ENCODE results near the gene TUBB. TPM values are rescaled to one million over a fixed set of nuclear protein-coding genes. Genes with fewer than 3 reads are reported as not detected.
A peak's percentile ranks its signal among the peaks of the same experiment; 100 is the strongest.

Gene TUBB
- total and polyA plus RNA-seq, 9 of the 15 experiments (the other 6 are each of a cell fraction or from before 2014, with no cell fraction given), result 971 to 2,870 (median 1,478) TPM

DNA sequence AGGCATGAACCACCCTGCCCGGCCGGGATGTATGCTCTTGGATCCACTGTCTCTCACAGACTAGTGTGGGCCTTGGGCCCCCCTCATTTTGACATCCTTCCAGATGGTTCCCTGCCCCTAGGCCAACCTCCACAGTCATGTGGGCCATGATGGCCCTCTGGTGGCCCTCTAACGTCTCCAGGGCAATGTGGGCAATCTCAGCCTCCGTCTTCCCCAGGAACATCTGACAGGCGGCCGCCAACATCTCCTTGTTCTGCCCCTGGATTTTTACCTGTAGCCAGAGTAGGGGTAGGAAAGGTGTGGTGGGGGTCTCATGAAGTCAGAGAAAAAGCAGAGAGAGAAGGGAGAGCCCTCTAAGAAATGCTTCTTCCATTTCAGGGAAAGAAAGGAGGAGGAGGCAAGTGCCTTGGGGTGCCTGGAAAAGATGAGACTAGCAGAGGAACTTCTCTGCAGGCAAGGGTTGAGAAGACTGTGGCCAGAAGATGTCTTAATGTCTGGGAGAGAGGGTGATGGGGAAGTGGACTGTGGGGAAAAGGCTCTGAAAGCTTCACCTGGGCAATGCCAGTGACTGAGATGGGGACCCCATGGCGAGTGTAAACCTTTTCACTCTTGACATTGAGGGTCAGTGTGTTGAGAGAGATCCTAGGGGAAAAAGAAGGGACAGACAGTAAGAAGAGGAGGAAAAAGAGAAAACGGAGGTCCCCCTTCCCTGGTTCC, 21.1 kb downstream of the TUBB start (continued):
- TF ChIP-seq, protein P1, sequence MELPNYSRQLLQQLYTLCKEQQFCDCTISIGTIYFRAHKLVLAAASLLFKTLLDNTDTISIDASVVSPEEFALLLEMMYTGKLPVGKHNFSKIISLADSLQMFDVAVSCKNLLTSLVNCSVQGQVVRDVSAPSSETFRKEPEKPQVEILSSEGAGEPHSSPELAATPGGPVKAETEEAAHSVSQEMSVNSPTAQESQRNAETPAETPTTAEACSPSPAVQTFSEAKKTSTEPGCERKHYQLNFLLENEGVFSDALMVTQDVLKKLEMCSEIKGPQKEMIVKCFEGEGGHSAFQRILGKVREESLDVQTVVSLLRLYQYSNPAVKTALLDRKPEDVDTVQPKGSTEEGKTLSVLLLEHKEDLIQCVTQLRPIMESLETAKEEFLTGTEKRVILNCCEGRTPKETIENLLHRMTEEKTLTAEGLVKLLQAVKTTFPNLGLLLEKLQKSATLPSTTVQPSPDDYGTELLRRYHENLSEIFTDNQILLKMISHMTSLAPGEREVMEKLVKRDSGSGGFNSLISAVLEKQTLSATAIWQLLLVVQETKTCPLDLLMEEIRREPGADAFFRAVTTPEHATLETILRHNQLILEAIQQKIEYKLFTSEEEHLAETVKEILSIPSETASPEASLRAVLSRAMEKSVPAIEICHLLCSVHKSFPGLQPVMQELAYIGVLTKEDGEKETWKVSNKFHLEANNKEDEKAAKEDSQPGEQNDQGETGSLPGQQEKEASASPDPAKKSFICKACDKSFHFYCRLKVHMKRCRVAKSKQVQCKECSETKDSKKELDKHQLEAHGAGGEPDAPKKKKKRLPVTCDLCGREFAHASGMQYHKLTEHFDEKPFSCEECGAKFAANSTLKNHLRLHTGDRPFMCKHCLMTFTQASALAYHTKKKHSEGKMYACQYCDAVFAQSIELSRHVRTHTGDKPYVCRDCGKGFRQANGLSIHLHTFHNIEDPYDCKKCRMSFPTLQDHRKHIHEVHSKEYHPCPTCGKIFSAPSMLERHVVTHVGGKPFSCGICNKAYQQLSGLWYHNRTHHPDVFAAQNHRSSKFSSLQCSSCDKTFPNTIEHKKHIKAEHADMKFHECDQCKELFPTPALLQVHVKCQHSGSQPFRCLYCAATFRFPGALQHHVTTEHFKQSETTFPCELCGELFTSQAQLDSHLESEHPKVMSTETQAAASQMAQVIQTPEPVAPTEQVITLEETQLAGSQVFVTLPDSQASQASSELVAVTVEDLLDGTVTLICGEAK (IDR thresholded peaks at IDR 0.05), result no peak
- TF ChIP-seq, protein P1 (CRISPR knock-in tag; IDR thresholded peaks at IDR 0.05), result no peak
- TF ChIP-seq NR2C1 (IDR thresholded peaks at IDR 0.05) (no peak), NR2C1 (tag; IDR thresholded peaks at IDR 0.05) (no peak), ZNF347 (CRISPR knock-in tag; IDR thresholded peaks at IDR 0.05; ENCODE audit: low read depth) (no peak), ETV5 (CRISPR knock-in tag; IDR thresholded peaks at IDR 0.05; ENCODE audit: low read depth) (0 out of 2 replicates have a peak, but pooled peaks have one; percentile 45), NFYB (IDR thresholded peaks at IDR 0.05; ENCODE audit: extremely low read depth, insufficient read length) (no peak)
- TF ChIP-seq, protein P2, sequence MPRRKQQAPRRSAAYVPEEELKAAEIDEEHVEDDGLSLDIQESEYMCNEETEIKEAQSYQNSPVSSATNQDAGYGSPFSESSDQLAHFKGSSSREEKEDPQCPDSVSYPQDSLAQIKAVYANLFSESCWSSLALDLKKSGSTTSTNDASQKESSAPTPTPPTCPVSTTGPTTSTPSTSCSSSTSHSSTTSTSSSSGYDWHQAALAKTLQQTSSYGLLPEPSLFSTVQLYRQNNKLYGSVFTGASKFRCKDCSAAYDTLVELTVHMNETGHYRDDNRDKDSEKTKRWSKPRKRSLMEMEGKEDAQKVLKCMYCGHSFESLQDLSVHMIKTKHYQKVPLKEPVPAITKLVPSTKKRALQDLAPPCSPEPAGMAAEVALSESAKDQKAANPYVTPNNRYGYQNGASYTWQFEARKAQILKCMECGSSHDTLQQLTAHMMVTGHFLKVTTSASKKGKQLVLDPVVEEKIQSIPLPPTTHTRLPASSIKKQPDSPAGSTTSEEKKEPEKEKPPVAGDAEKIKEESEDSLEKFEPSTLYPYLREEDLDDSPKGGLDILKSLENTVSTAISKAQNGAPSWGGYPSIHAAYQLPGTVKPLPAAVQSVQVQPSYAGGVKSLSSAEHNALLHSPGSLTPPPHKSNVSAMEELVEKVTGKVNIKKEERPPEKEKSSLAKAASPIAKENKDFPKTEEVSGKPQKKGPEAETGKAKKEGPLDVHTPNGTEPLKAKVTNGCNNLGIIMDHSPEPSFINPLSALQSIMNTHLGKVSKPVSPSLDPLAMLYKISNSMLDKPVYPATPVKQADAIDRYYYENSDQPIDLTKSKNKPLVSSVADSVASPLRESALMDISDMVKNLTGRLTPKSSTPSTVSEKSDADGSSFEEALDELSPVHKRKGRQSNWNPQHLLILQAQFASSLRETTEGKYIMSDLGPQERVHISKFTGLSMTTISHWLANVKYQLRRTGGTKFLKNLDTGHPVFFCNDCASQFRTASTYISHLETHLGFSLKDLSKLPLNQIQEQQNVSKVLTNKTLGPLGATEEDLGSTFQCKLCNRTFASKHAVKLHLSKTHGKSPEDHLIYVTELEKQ (CRISPR knock-in tag; IDR thresholded peaks at IDR 0.05), result no peak

Data from K562 (cell line).